ENCODE results near the gene SNRPA1. TPM values are rescaled to one million over a fixed set of nuclear protein-coding genes. Genes with fewer than 3 reads are reported as not detected.

The SNRPA1 gene
- total and polyA plus RNA-seq, 2 experiments from 2014 or later = 35.2 to 70.4 TPM

DNA sequence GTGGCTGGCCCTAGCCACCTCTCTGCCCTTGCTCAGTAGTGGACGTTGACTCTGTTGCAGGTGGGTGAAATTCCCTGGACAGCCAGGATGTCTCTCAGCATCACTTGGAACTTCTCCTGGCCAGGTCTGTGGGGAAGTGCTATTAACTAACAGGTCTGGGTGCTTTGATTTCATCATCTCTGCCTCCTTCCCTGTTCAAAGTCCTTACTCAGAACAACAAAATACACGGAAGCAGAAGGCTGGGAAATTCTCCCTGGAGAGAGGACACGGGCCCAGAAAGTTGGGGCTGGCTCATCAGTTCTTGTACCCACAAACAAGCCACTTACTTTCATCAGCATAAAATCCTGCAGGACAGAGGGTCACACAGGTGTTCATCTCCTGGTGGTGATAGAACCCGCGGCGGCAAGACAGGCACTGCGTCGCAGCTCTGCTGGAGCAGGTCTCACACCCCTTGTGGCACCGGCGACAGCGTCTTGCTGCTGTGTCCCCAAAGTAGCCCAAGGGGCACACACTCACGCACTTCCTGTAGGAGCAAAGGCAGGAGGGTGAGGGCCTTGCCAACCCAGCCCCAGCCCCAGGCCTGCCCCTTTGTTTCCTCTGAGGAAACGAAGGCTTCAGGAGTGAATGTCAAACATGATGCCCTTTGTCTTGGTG is 29.6 kb upstream of the SNRPA1 start:
- Histone ChIP-seq H3K9me3 (ENCODE audit: low read depth) (no peaks in the 10 kb centered on the region), H3K4me2 (ENCODE audit: unreplicated experiment) (no peak overlapping the region), H3K9me2 (ENCODE audit: insufficient read depth) (no peaks in the 10 kb centered on the region), H2AFZ (no peak overlapping the region), H3K4me3 (no peak overlapping the region), H3K27me3 (replicated peaks; ENCODE audit: insufficient read depth) (peaks cover 10% of the 10 kb centered on the region; the same call in 1 of the 2 replicates), H3K36me3 (ENCODE audit: low read depth) (no peaks in the 10 kb centered on the region), H3F3A (ENCODE audit: insufficient read depth) (no peaks in the 10 kb centered on the region), H3K79me2 (ENCODE audit: insufficient read depth) (no peaks in the 10 kb centered on the region), H3K9ac (no peak overlapping the region), H4K20me1 (ENCODE audit: insufficient read depth) (no peaks in the 10 kb centered on the region), H3K27ac (no peak overlapping the region), H3K4me1 (ENCODE audit: insufficient read depth) (no peaks in the 10 kb centered on the region)
- 64 to 71% methylated on average over 13 of the region's 13 CpGs for WGBS, 2 experiments (ENCODE audit: low coverage in 1 of 2, low lambda C conversion rate in 2 of 2, missing lambda C conversion rate in 2 of 2)
- TF ChIP-seq EZH2 (IDR thresholded peaks at IDR 0.05; ENCODE audit: insufficient read depth, poor library complexity, severe bottlenecking) (no peak), EZH2phosphoT487 (IDR thresholded peaks at IDR 0.05; ENCODE audit: insufficient read depth, low read depth) (no peak)
- in situ Hi-C loops (cut with MboI) = no loop called here
- DNase-seq = no peak

DNA sequence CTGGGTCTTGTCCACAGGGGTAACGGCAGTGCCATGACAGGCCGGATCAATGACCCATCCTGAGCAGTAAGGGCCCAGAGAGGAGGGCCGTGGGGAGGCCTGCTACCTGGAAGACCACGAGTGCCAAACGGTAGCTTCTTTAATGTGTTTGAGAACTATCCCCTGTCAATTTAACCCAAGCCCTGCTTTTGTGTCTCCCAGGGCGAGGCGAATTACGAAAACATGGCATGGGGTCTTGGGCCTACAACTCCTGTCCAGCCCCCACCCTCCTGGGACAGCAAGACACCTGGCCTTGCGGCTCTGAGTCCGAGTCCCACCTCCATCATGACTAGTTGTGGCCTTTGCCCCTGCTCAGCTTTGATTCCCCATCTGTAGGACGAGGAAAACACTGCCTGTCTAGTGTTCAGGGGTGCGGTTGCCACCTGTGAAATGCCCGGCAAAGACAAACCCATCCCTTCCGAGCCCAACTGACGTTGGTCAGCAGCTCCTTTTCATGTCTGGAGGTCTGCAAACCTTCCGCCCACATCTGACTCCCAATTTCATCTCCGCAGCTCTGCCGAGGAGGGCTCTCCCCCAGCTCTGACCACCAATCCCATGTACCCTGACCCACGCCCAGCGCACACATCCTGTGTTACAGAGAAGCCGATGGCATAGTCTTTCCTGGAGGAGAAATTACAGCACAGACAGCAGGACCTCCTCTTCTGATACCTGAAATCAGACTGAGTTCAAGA is 28.9 kb upstream of the SNRPA1 start:
- 65 to 71% methylated on average over 21 of the region's 21 CpGs for WGBS, 2 experiments (ENCODE audit: low coverage in 1 of 2, low lambda C conversion rate in 2 of 2, missing lambda C conversion rate in 2 of 2)
- H3K4me3 ChIP-seq = no peak overlapping the region
- in situ Hi-C loops (cut with MboI) = no loop called here

DNA sequence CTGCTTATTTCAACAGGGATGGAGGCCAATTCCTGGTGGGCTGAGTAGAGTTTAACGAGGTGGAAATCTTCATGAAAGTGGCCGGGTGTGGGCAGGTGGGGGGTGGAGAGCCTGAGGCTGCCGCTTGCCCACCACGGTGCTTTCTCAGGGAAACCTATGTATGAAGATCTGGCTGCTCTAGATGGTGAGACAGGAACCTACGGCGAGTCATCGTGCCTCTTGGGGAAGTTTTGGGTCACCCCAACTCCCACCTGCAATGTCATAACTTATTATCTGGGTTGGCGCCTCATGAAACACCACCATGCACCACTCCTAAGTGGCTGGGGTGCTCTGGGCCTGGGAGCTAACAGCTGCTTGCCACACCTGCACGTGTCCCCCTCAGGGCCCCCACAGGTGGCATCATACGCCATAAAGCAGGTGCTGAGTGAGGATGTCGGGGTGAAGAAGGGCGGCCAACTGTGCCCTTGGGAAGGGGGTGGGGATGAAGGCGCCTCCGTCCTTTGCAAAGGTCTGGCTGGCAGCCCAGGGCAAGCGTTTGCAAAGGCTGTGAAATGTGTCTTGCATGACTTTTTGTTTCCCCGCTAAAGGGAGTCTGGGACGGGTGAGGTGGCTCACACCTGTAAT is 27.9 kb upstream of the SNRPA1 start:
- in situ Hi-C loops (cut with MboI) = no loop called here
- H3K9me2 ChIP-seq (ENCODE audit: insufficient read depth) = no peaks in the 10 kb centered on the region
- no peaks in the 10 kb centered on the region for H3K36me3 ChIP-seq (ENCODE audit: low read depth)
- no peak overlapping the region for H3K4me2 ChIP-seq (ENCODE audit: unreplicated experiment)
- no peaks in the 10 kb centered on the region for H3K9me3 ChIP-seq (ENCODE audit: low read depth)
- H3F3A ChIP-seq (ENCODE audit: insufficient read depth) = no peaks in the 10 kb centered on the region
- H4K20me1 ChIP-seq (ENCODE audit: insufficient read depth) = no peaks in the 10 kb centered on the region
- no peak for DNase-seq
- no peak overlapping the region for H2AFZ ChIP-seq
- no peak overlapping the region for H3K4me3 ChIP-seq
- WGBS, 2 experiments (ENCODE audit: low coverage in 1 of 2, low lambda C conversion rate in 2 of 2, missing lambda C conversion rate in 2 of 2) = 62 to 65% methylated on average over 17 of the region's 17 CpGs
- no peak overlapping the region for H3K27ac ChIP-seq
- peaks cover 10% of the 10 kb centered on the region; the same call in 1 of the 2 replicates for H3K27me3 ChIP-seq (replicated peaks; ENCODE audit: insufficient read depth)
- TF ChIP-seq EZH2phosphoT487 (IDR thresholded peaks at IDR 0.05; ENCODE audit: insufficient read depth, low read depth) (no peak), EZH2 (IDR thresholded peaks at IDR 0.05; ENCODE audit: insufficient read depth, poor library complexity, severe bottlenecking) (no peak)
- no peaks in the 10 kb centered on the region for H3K79me2 ChIP-seq (ENCODE audit: insufficient read depth)
- no peaks in the 10 kb centered on the region for H3K4me1 ChIP-seq (ENCODE audit: insufficient read depth)
- no peak overlapping the region for H3K9ac ChIP-seq

More for the DNA sequence above, 28.9 kb upstream of the SNRPA1 start:
- Histone ChIP-seq H3K36me3 (ENCODE audit: low read depth) (no peaks in the 10 kb centered on the region), H3K4me1 (ENCODE audit: insufficient read depth) (no peaks in the 10 kb centered on the region), H3K9ac (no peak overlapping the region), H3K79me2 (ENCODE audit: insufficient read depth) (no peaks in the 10 kb centered on the region), H3K9me3 (ENCODE audit: low read depth) (no peaks in the 10 kb centered on the region), H4K20me1 (ENCODE audit: insufficient read depth) (no peaks in the 10 kb centered on the region), H3K27me3 (replicated peaks; ENCODE audit: insufficient read depth) (peaks cover 10% of the 10 kb centered on the region; the same call in 1 of the 2 replicates), H3K4me2 (ENCODE audit: unreplicated experiment) (no peak overlapping the region), H2AFZ (no peak overlapping the region), H3F3A (ENCODE audit: insufficient read depth) (no peaks in the 10 kb centered on the region), H3K27ac (no peak overlapping the region), H3K9me2 (ENCODE audit: insufficient read depth) (no peaks in the 10 kb centered on the region)
- TF ChIP-seq EZH2phosphoT487 (IDR thresholded peaks at IDR 0.05; ENCODE audit: insufficient read depth, low read depth) (no peak), EZH2 (IDR thresholded peaks at IDR 0.05; ENCODE audit: insufficient read depth, poor library complexity, severe bottlenecking) (no peak)
- no peak for DNase-seq

DNA sequence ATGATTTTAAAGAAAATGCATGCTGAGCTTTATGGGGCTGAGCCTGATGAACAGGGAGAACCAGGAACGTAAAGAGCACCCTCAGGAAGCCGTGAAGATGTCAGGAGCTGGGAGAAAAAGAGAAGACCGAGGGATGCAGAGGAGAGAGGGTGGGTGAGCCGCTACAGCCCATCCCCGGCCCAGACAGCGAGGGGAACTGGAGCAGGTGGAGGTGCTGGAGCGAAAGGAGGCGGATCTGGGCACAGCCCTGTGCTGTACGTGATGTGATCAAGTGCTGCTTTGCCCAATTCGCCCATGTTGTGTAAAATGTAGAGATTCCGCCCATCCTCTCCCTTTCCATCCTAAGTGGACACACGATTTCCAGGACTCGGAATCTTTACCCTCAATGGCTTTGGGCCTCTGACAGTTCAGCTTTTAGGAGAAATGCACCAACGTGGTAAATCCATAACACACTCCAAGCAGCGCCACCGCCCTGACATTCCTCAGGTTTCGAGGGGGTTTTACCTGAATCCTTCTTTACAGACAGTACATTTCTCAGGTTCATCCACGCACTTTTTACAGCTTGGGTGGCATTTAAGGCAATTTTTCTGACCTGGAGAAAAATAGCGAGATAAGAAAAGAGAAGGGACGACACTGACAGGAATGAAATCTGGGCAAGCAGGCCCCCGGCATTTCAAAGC is 27.1 kb upstream of the SNRPA1 start:
- H3K9ac ChIP-seq = no peak overlapping the region
- no peaks in the 10 kb centered on the region for H3K36me3 ChIP-seq (ENCODE audit: low read depth)
- H3K9me3 ChIP-seq (ENCODE audit: low read depth) = no peaks in the 10 kb centered on the region
- H4K20me1 ChIP-seq (ENCODE audit: insufficient read depth) = no peaks in the 10 kb centered on the region
- TF ChIP-seq EZH2 (IDR thresholded peaks at IDR 0.05; ENCODE audit: insufficient read depth, poor library complexity, severe bottlenecking) = no peak
- no peak for TF ChIP-seq EZH2phosphoT487 (IDR thresholded peaks at IDR 0.05; ENCODE audit: insufficient read depth, low read depth)
- no peaks in the 10 kb centered on the region for H3K79me2 ChIP-seq (ENCODE audit: insufficient read depth)
- H3F3A ChIP-seq (ENCODE audit: insufficient read depth) = no peaks in the 10 kb centered on the region
- H3K4me1 ChIP-seq (ENCODE audit: insufficient read depth) = no peaks in the 10 kb centered on the region
- H3K4me3 ChIP-seq = no peak overlapping the region
- in situ Hi-C loops (cut with MboI) = no loop called here
- no peak for DNase-seq
- WGBS, 2 experiments (ENCODE audit: low coverage in 1 of 2, low lambda C conversion rate in 2 of 2, missing lambda C conversion rate in 2 of 2) = 63 to 66% methylated on average over 21 of the region's 21 CpGs
- H2AFZ ChIP-seq = no peak overlapping the region
- no peaks in the 10 kb centered on the region for H3K9me2 ChIP-seq (ENCODE audit: insufficient read depth)
- no peak overlapping the region for H3K4me2 ChIP-seq (ENCODE audit: unreplicated experiment)
- peaks cover 10% of the 10 kb centered on the region; the same call in 1 of the 2 replicates for H3K27me3 ChIP-seq (replicated peaks; ENCODE audit: insufficient read depth)
- no peak overlapping the region for H3K27ac ChIP-seq
